Astrocyte (in vitro differentiated cells and primary cell): ENCODE measurements around the gene NPC2. TPM values are rescaled to one million over a fixed set of nuclear protein-coding genes. Genes with fewer than 3 reads are reported as not detected.

Experiments used
- total RNA-seq: library from RNA; stranded (reverse); gene quantifications from 2 replicates; pipeline ENCODE4 v1.2.1, GENCODE V29; 2021

Gene NPC2
- total RNA-seq, 1 donor from 2014 or later: 178 TPM

Other genes with a start within 250 kb of the NPC2 start
- 48.6 and 49.2 TPM in 2 replicates for gene ABCD4, start 190.4 kb downstream of the NPC2 start, total RNA-seq
- 0.14 and 0.16 TPM in 2 replicates for gene VRTN, start 144.8 kb downstream of the NPC2 start, total RNA-seq
- not detected in 2 replicates for gene SYNDIG1L, start 67.1 kb downstream of the NPC2 start, total RNA-seq
- gene ISCA2, start 460 bp upstream of the NPC2 start, total RNA-seq: 21.2 and 23.6 TPM in 2 replicates
- gene LTBP2, start 118.9 kb upstream of the NPC2 start, total RNA-seq: 162 and 196 TPM in 2 replicates
- gene AREL1, start 219.8 kb upstream of the NPC2 start, total RNA-seq: 54.6 and 59.0 TPM in 2 replicates
- 60.5 and 64.1 TPM in 2 replicates for gene FCF1, start 219.8 kb upstream of the NPC2 start, total RNA-seq